Fibroblast of mammary gland (primary cell): ENCODE data around the gene ENKUR.

Experiments
- DNase-seq: peaks from one replicate; pipeline ENCODE4 v3.0.0-alpha.2; 2010; ENCODE audit warnings: low read depth
- H3K4me3 ChIP-seq: 2 replicates; pipeline ENCODE4 v1.5.1; 2011; ENCODE audit warnings: low read depth, mild to moderate bottlenecking, low read length, moderate library complexity; ENCODE audit not compliant: control insufficient read depth
- CTCF ChIP-seq: conservative IDR thresholded peaks from 2 replicates; pipeline ENCODE4 v1.5.1; 2011; ENCODE audit warnings: low read depth, low read length, inconsistent platforms; ENCODE audit not compliant: control insufficient read depth, insufficient read depth

The ENKUR gene

DNA sequence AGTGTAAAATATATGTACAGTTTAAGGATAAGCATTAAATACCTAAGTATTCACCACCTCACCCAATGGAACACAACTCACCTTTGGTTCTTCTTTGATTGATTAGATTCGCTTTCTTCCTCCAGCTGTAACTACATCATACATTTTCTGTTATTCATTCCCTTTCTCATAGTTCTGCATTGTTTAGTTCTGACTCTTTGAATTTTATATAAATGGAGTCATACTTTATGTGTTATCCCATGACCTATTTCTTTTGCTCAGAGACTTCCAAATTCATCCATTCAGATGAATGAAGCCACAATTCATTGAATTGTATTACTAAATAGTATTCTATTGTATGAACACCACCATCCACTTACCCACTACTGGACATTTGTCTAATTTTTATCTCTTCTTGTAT lies 12.8 kb upstream of the ENKUR start:
- peak; percentile 12 for DNase-seq

DNA sequence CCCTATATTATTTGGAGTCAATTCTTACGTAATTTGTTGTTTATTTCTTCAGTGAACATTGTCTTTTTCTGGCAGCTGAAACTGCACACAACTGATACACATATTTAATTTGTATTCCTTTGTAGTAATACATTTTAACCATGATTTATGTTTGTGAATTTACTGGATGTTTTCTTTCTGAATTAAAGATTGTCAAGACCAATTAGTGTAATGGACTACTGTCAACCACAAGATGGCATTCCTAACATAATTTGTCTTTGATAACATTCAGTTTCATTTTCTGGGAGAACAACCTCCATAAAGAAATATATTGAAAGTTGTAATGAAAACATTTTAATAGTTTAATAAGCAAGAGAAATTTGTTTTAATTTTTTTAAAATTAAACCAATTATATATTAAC lies 10.5 kb upstream of the ENKUR start:
- TF ChIP-seq CTCF, result no peak
- peak; percentile 31 for DNase-seq
- no peak overlapping the region for H3K4me3 ChIP-seq

More for the DNA sequence above, 12.8 kb upstream of the ENKUR start:
- no peak for TF ChIP-seq CTCF
- H3K4me3 ChIP-seq, result no peak overlapping the region

- no peak overlapping the region for H3K4me3 ChIP-seq
- peak; percentile 37 for DNase-seq
- no peak for TF ChIP-seq CTCF
Measured at GRCh38 chr10:25024528-25024927, 8.6 kb upstream of the ENKUR start.

DNA sequence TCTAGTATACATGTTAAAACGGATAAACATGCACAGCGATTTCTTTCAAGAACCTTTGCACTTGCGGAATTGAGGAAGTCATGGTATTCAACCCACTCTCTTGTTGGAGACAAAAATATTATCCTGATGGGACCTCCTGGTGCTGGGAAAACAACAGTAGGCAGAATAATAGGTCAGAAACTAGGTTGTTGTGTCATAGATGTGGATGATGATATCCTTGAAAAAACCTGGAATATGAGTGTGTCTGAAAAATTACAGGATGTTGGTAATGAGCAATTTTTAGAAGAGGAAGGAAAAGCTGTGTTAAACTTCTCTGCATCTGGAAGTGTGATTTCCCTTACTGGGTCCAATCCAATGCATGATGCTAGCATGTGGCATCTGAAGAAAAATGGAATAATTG lies 7.3 kb upstream of the ENKUR start:
- H3K4me3 ChIP-seq, result no peak overlapping the region
- no peak for TF ChIP-seq CTCF
- no peak for DNase-seq

DNA sequence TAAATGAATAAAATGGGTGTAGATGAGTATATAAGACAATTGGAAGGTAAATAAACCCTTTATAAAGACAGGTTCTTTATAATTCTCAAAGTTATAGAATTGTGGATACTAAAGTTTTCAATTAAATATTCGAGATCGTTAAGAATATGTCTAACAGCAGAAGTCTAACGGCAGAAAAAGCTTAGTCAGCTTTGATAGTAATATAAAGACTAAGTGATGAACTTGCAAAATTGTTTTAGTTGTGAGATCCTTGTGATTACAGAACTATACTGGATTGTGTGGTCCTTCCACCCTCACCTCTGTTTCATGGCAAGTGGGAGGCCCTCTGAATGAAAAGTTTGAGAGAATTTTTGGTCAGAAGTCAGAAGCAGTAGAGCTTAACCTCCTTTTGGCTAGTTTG lies 2.7 kb upstream of the ENKUR start:
- no peak for TF ChIP-seq CTCF
- no peak for DNase-seq
- no peak overlapping the region for H3K4me3 ChIP-seq

DNA sequence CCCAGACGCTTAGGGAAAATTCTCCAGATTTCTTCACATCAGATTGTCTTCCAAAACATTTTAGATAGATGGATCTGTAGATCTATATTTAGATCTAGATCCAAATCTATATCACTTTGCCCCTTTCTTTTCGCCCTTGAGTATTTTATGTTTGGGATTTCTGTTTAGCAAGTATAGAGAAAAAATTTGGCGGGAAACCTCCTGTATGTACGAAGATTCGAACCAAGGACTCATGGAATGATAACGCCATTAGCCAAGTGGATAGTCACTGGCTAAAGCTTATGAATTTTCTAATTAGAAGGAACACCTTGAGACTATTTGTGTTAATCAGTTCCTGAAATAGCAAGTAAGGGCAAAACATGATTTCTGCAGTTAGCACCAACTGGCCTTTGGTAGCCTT lies 1.7 kb upstream of the ENKUR start:
- TF ChIP-seq CTCF, result no peak
- H3K4me3 ChIP-seq, result no peak overlapping the region
- no peak for DNase-seq

DNA sequence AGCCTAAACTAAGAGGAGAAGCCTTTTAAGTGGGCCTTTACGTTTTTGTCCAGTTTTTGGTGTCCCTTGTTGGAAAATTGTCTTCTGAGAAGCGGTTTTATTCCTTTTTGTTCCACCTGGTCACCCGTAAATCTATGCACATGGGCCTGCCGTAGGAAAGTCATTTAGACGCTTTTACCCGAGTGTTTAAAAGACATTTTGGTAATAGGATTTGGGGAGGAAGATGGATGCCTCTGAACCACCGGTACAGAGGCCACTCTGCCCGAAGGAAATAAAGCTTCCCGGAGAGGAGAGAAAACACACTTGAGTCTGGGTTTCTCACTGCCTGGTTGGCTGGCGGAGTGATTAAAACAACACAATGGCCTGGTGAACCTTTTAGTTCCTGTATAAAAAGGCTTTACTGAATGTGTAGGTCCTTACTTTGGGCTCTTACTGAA lies 1.2 kb upstream of the ENKUR start:
- no peak for DNase-seq
- TF ChIP-seq CTCF, result no peak
- peak overlapping the region; percentile 62 for H3K4me3 ChIP-seq
